GM15510 (cell line): ENCODE results near the gene MAML1.

Experiments used
- POLR2A ChIP-seq: IDR thresholded peaks from 3 replicates; pipeline ENCODE4 v1.6.1; 2011; ENCODE audit warnings: borderline replicate concordance; ENCODE audit not compliant: insufficient read length; ENCODE audit errors: extremely low read depth

The MAML1 gene

GRCh38 chr5:179730852-179731251 lies 1.8 kb upstream of the MAML1 start:
- no peak for TF ChIP-seq POLR2A

- no peak for TF ChIP-seq POLR2A
Measured at GRCh38 chr5:179731791-179732411, 721 bp upstream of the MAML1 start.

- TF ChIP-seq POLR2A = no peak
Measured at GRCh38 chr5:179732918-179733771, 523 bp downstream of the MAML1 start.

- TF ChIP-seq POLR2A = no peak
Measured at GRCh38 chr5:179733772-179734126, 1.1 kb downstream of the MAML1 start.

GRCh38 chr5:179734536-179735164 lies 2.0 kb downstream of the MAML1 start:
- no peak for TF ChIP-seq POLR2A

- TF ChIP-seq POLR2A = no peak
Measured at GRCh38 chr5:179738742-179739141, 6.1 kb downstream of the MAML1 start.

- no peak for TF ChIP-seq POLR2A
Measured at GRCh38 chr5:179746872-179747271, 14.2 kb downstream of the MAML1 start.

- no peak for TF ChIP-seq POLR2A
Measured at GRCh38 chr5:179747811-179748210, 15.2 kb downstream of the MAML1 start.

- no peak for TF ChIP-seq POLR2A
Measured at GRCh38 chr5:179749857-179750508, 17.4 kb downstream of the MAML1 start.

GRCh38 chr5:179753971-179754370 lies 21.3 kb downstream of the MAML1 start:
- no peak for TF ChIP-seq POLR2A

GRCh38 chr5:179755022-179755421 lies 22.4 kb downstream of the MAML1 start:
- no peak for TF ChIP-seq POLR2A

- no peak for TF ChIP-seq POLR2A
Measured at GRCh38 chr5:179758955-179759354, 26.3 kb downstream of the MAML1 start.

- no peak for TF ChIP-seq POLR2A
Measured at GRCh38 chr5:179759581-179760551, 27.2 kb downstream of the MAML1 start.
